ENCODE measurements around the gene WDR70.
"Not testable (repeated sequence)": the region's sequence is repeated elsewhere in the genome, so short reads cannot be mapped to it uniquely, and the experiment has no call there.

- not testable (repeated sequence) for TF ChIP-seq CTCF (conservative IDR thresholded peaks at IDR 0.05; ENCODE audit: low read depth, low read length); EZH2 (IDR thresholded peaks at IDR 0.05; ENCODE audit: low read length, unreplicated experiment); EZH2phosphoT487 (IDR thresholded peaks at IDR 0.05; ENCODE audit: borderline replicate concordance, low read length)
Observed at GRCh38 chr5:37445783-37446182, 66.7 kb downstream of the WDR70 start.
